ENCODE results near the gene BASP1.
"Not testable (repeated sequence)": the region's sequence is repeated elsewhere in the genome, so short reads cannot be mapped to it uniquely, and the experiment has no call there.

BASP1 gene

GRCh38 chr5:17257705-17258273, 40.4 kb downstream of the BASP1 start:
- no peak for DNase-seq

- peak; percentile 48 for DNase-seq
These were observed 41.0 kb downstream of the BASP1 start for GRCh38 chr5:17258431-17258830.

GRCh38 chr5:17259012-17259411, 41.6 kb downstream of the BASP1 start:
- DNase-seq: not testable (repeated sequence)

- no peak for DNase-seq
These were observed 42.3 kb downstream of the BASP1 start for GRCh38 chr5:17259630-17260257.

GRCh38 chr5:17260549-17260948, 43.1 kb downstream of the BASP1 start:
- no peak for DNase-seq

GRCh38 chr5:17261075-17261474, 43.6 kb downstream of the BASP1 start:
- DNase-seq: no peak

- no peak for DNase-seq
These were observed 47.6 kb downstream of the BASP1 start for GRCh38 chr5:17265041-17265440.

- DNase-seq: no peak
These were observed 49.7 kb downstream of the BASP1 start for GRCh38 chr5:17267106-17267505.

GRCh38 chr5:17269201-17269600, 51.8 kb downstream of the BASP1 start:
- no peak for DNase-seq

- DNase-seq: no peak
These were observed 54.7 kb downstream of the BASP1 start for GRCh38 chr5:17272111-17272510.

GRCh38 chr5:17275289-17276158, 58.1 kb downstream of the BASP1 start:
- no peak for DNase-seq

GRCh38 chr5:17276445-17276844, 59.0 kb downstream of the BASP1 start:
- DNase-seq: no peak

- no peak for DNase-seq
These were observed 60.5 kb downstream of the BASP1 start for GRCh38 chr5:17277907-17278306.

GRCh38 chr5:17278931-17279330, 61.5 kb downstream of the BASP1 start:
- DNase-seq: no peak

GRCh38 chr5:17279487-17279886, 62.1 kb downstream of the BASP1 start:
- no peak for DNase-seq

- DNase-seq: no peak
These were observed 65.1 kb downstream of the BASP1 start for GRCh38 chr5:17282283-17283120.

GRCh38 chr5:17283121-17283415, 65.6 kb downstream of the BASP1 start:
- no peak for DNase-seq

GRCh38 chr5:17287501-17288155, 70.2 kb downstream of the BASP1 start:
- no peak for DNase-seq

GRCh38 chr5:17288570-17288969, 71.1 kb downstream of the BASP1 start:
- DNase-seq: no peak

GRCh38 chr5:17289681-17290539, 72.5 kb downstream of the BASP1 start:
- DNase-seq: peak; percentile 59

- no peak for DNase-seq
These were observed 73.1 kb downstream of the BASP1 start for GRCh38 chr5:17290540-17290974.

Data from fibroblast of skin of right quadriceps (primary cell).